HuH-7 (cell line): ENCODE results near the gene DYRK3.

ENCODE experiments used
- DNase-seq: peaks from one replicate; pipeline ENCODE4 v3.0.0; 2011; ENCODE audit warnings: low spot score

DYRK3 gene

GRCh38 chr1:206661161-206661820 is 26.0 kb downstream of the DYRK3 start:
- DNase-seq = no peak

- no peak for DNase-seq
These were observed 27.2 kb downstream of the DYRK3 start for GRCh38 chr1:206662396-206663092.

- no peak for DNase-seq
These were observed 28.0 kb downstream of the DYRK3 start for GRCh38 chr1:206663362-206663761.

- DNase-seq = peak; percentile 62
These were observed 28.7 kb downstream of the DYRK3 start for GRCh38 chr1:206663832-206664652.

- no peak for DNase-seq
These were observed 29.4 kb downstream of the DYRK3 start for GRCh38 chr1:206664740-206665139.

GRCh38 chr1:206666031-206666561 is 30.8 kb downstream of the DYRK3 start:
- no peak for DNase-seq

- DNase-seq = no peak
These were observed 31.8 kb downstream of the DYRK3 start for GRCh38 chr1:206666954-206667665.

- no peak for DNase-seq
These were observed 33.0 kb downstream of the DYRK3 start for GRCh38 chr1:206668351-206668750.

- DNase-seq = no peak
These were observed 33.6 kb downstream of the DYRK3 start for GRCh38 chr1:206668874-206669410.

- no peak for DNase-seq
These were observed 36.8 kb downstream of the DYRK3 start for GRCh38 chr1:206672011-206672688.

GRCh38 chr1:206672844-206673758 is 37.8 kb downstream of the DYRK3 start:
- DNase-seq = no peak

GRCh38 chr1:206674236-206674635 is 38.9 kb downstream of the DYRK3 start:
- no peak for DNase-seq

- no peak for DNase-seq
These were observed 39.4 kb downstream of the DYRK3 start for GRCh38 chr1:206674745-206675175.

GRCh38 chr1:206676499-206676898 is 41.2 kb downstream of the DYRK3 start:
- no peak for DNase-seq

- no peak for DNase-seq
These were observed 43.2 kb downstream of the DYRK3 start for GRCh38 chr1:206678490-206678889.

- DNase-seq = no peak
These were observed 44.4 kb downstream of the DYRK3 start for GRCh38 chr1:206679738-206680211.

GRCh38 chr1:206680279-206680678 is 44.9 kb downstream of the DYRK3 start:
- no peak for DNase-seq

- DNase-seq = no peak
These were observed 46.0 kb downstream of the DYRK3 start for GRCh38 chr1:206681359-206681758.

GRCh38 chr1:206682111-206682510 is 46.8 kb downstream of the DYRK3 start:
- DNase-seq = no peak

GRCh38 chr1:206683313-206683712 is 48.0 kb downstream of the DYRK3 start:
- DNase-seq = no peak
